Stimulated activated CD4-positive, alpha-beta T cell treated with anti-CD3 and anti-CD28 coated beads, TNF-alpha, amount 100 ng/mL, for 1 hour (primary cell): ENCODE results near the gene PPP2R2C.

Source experiments
- DNase-seq, 3 donors: peaks; one replicate each; pipeline ENCODE4 v3.0.0-alpha.2; 2020; ENCODE audit warnings: low read depth in 3 of 3, low spot score in 1 of 3

Gene PPP2R2C

GRCh38 chr4:6472387-6473263 is at the start of gene PPP2R2C:
PPP2R2C (minus strand) TSS chr4:6472614; CDS start chr4:6472229, 385 bp downstream.
- DNase-seq = no peak

- DNase-seq = no peak
Observed at GRCh38 chr4:6520978-6521377, 48.6 kb upstream of the PPP2R2C start.

GRCh38 chr4:6520051-6520636 is 47.7 kb upstream of the PPP2R2C start:
- no peak for DNase-seq

DNA sequence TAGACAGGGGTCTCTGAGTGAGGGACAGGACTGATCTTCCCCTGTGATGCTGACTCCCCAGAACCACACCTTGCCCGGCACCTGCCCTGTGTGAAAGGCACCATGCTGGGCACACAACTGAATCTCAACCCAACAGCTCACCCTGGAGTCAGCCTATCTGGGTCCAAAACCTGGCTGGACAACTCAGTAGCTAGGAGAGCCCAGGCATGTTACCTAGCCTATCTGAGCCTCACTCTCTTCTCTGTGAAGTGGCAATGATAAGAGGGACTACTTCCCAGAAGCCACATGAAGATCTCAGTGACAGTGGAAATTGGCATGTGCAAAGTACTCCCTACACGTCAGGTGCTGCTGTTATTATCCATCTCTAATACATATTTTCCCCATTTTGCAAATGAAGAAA is 44.8 kb upstream of the PPP2R2C start:
- DNase-seq = no peak

- DNase-seq = no peak
Observed at GRCh38 chr4:6516762-6517161, 44.3 kb upstream of the PPP2R2C start.

- DNase-seq = no peak
Observed at GRCh38 chr4:6516281-6516680, 43.9 kb upstream of the PPP2R2C start.

DNA sequence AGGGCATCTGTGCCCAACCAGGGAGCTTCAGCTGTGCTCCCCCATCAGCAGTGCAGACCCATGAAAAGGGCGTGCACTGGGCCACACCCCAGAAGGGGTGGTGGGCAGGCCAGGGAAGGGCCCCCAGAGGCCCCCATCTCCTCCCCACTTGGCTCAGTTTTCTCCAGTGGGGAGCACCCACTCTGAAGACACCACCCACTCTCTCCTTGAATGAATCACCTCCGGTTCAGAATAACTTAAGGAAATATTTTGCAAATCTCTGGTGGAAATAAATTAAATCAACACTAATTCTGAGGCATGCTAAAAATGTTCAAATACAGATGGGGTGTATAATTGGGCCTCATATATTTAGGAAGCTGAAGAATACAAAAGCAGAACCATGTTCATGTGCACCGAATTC is 41.3 kb upstream of the PPP2R2C start:
- DNase-seq = no peak

GRCh38 chr4:6509587-6509986 is 37.2 kb upstream of the PPP2R2C start:
- no peak for DNase-seq

DNA sequence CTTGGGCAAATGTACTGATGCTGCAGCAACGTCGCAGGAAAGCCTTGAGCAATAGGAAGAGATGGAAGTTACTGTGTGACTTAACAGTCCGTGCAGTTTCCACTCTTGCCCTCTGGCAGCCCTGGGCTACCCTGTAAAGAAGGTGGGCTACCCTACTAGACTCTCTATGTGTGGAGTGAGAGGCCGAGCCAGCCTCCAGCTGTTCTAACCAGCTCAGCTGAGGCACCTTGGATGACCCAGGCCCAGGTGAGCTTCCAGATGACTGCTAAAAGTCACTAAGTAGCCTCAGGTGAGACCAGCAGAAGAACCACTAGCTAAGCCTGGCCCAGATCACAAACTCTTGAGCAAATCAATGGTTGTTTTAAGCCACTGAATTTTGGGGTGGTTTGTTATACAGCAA is 34.9 kb upstream of the PPP2R2C start:
- DNase-seq = no peak

- DNase-seq = no peak
Observed at GRCh38 chr4:6506616-6507140, 34.3 kb upstream of the PPP2R2C start.

DNA sequence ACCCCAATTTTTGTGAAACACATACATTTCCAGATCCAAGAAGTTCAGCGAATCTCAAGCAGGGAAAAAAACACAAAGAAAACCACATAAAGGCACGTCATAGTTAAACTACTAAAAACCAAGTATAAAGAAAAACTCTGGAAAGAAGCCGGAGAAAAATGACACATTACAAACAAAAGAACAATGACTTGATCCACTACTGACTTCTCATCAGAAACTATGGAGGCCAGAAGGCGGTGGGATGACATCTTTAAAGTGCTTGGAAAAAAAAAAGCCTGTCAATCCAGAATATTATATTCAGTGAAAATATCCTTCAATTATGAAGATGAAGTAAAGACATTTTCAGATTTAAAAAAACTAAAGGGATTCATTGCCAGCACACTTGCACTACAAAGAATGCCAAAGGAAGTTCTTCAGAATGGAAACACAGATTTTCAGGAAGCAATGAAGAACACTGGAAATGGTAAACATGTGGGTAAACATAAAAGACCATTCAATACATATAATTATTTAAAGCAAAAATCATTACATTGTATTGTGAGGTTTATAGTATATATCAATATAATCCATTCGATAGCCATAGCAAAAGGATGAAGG is 32.6 kb upstream of the PPP2R2C start:
- DNase-seq = no peak

GRCh38 chr4:6502747-6503465 is 30.5 kb upstream of the PPP2R2C start:
- DNase-seq = no peak

DNA sequence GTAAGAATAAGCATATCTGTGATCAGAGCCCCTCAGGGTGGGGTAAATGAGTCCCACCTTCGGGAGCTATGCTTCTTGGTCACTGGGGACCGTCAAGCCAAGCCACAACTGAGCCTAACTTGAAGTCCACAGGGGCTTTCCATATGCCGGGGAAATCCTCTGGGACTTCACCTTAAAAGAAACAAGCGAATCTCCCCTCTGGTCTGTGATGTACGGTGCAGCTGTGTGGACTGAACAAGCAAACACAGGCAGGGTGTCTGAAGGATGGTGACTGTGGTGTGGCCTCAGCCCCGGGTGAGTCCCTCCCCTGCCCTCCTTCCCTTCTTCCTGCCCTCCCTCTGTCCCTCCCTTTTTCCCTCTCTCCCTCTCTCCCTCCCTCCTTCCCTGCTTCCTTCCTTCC is 29.7 kb upstream of the PPP2R2C start:
- no peak for DNase-seq

DNA sequence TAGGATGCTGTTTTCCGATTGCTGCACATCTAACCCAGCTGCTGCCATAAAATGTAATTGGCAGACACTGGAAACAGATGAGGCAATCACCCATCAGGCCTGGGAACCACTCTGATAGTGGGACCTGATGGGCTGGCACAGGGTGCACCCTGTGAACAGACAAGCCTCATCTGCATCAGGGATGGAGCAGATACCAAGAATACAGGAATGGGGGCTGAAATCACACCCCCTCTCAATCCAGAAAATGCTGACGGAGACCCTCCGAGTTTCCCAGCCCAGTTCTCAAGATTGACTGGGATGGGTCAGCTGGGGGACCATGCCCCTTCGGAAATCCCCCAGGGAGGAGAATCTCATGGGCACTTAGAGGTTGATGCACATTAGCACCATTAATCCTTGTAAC is 28.8 kb upstream of the PPP2R2C start:
- no peak for DNase-seq

GRCh38 chr4:6500481-6501140 is 28.2 kb upstream of the PPP2R2C start:
- no peak for DNase-seq

- DNase-seq = no peak
Observed at GRCh38 chr4:6499238-6499600, 26.8 kb upstream of the PPP2R2C start.

DNA sequence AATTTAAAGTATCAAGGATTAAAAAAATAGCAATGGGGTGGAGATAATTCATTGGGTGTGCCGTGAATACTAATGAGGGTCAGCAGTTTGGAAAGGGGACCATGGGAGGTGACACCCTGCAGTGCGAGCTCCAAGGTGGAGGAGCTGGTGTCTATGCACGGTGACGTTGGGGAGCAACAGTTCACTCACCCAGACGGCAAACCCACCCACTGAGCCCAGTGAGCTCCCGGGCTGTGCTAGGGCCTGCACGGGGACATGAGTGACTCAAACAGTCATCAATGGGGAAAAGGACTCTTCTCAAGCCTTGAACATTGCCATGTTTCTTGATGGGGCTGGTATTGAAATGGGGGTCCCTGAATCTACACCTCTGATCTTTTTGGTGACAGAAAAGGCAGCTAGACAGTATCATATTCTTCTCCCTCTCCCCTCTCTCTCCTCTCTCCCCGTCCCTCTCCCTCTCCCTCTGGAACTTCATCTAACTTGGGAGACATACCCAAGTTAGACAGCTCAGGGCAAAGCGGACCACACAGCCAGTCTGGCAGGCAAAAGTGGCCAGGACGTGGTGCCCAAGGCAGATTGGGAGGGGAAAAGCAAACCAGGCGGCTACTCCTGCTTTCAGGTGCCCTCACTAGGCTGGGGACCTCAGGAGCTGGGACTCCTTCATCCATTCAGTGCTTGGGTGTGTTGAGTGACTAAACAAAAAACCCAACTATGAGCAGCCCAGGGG is 26.3 kb upstream of the PPP2R2C start:
- no peak for DNase-seq

DNA sequence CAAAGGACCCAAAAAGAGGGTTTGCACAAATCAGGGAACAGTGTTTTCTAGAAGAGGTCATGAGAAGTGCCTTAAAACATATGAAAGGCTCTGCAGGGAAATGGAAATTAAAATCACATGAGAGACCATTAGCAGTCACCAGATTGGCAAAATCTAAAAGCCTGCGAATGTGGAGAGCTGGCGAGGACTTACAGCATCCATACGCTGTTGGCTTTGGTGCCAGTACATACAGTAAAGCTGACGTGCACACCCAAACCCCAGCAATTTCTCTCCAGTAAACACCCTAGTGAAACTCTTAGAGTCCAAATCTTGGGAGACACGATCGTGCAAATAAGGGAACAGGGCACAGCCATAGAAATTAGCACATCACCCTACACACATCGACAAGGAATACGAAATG is 25.4 kb upstream of the PPP2R2C start:
- DNase-seq = no peak

DNA sequence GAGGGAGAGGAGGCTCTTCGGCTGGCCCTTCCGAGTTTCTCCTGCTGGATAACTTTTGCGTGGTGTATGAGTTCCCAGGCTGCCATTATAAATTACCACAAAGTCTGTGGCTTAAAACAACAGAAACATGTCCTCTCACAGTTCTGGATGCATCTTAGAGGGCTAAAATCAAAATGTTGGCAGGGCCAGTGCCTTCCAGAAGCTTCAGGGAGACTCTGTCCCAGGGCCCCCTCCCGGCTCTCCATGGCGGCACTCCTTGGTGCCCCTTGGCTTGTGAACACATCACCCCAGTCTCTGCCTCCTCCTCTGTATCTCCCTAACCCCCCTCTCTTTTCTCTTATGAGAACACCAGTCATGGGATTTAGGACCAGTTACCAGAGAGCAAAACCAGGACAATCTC is 23.3 kb upstream of the PPP2R2C start:
- DNase-seq = no peak

- no peak for DNase-seq
Observed at GRCh38 chr4:6495296-6495590, 22.8 kb upstream of the PPP2R2C start.
